HG02588 (cell line): ENCODE data around the gene GGT1.
"Not testable (repeated sequence)": the region's sequence is repeated elsewhere in the genome, so short reads cannot be mapped to it uniquely, and the experiment has no call there.

ENCODE experiments used
- ATAC-seq: cut with Tn5 transposase; IDR thresholded peaks from one replicate; pipeline ENCODE4 v1.9.1; 2021; ENCODE audit warnings: mild to moderate bottlenecking, moderate library complexity; ENCODE audit not compliant: unreplicated experiment

The GGT1 gene

GRCh38 chr22:24602847-24603769 lies at the start of gene GGT1:
TSS of gene GGT1 (plus strand) at chr22:24603193. CDS start at chr22:24611082, 7,889 bp downstream.
- not testable (repeated sequence) for ATAC-seq

DNA sequence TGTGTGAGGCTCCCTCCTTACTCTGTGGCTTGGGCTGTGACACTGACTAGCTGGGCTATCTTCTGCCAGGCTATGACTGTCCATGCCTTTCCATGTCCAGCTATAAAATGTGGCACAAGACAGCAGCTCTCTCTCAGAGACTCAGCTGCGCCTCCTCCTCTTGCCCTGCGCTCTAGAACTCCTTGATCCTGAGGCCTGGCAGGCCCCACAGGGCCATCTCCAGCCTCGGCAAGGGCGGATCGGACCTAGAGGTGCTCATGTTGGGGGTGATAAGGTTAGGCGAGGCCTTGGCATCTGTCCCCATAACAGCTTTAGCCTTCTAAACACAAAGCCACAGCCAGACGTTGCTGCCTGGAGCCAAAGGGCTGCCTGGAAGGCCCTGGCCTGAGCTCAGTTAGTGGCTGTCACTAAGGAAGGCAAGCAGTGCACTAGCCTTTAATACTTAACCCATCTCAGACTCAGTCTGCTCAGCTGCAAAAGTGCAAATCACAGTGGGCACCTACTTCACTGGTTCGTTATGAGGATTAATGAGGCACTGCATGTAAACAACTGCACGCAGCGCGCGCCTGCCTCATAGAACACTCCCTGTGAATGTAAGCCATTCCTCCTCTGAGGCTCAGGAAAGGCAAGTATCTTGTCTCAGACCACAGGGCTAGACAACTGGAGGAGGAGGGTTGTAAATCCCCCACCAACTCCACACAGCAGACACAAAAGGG lies 49.2 kb upstream of the GGT1 start:
- ATAC-seq: no peak

DNA sequence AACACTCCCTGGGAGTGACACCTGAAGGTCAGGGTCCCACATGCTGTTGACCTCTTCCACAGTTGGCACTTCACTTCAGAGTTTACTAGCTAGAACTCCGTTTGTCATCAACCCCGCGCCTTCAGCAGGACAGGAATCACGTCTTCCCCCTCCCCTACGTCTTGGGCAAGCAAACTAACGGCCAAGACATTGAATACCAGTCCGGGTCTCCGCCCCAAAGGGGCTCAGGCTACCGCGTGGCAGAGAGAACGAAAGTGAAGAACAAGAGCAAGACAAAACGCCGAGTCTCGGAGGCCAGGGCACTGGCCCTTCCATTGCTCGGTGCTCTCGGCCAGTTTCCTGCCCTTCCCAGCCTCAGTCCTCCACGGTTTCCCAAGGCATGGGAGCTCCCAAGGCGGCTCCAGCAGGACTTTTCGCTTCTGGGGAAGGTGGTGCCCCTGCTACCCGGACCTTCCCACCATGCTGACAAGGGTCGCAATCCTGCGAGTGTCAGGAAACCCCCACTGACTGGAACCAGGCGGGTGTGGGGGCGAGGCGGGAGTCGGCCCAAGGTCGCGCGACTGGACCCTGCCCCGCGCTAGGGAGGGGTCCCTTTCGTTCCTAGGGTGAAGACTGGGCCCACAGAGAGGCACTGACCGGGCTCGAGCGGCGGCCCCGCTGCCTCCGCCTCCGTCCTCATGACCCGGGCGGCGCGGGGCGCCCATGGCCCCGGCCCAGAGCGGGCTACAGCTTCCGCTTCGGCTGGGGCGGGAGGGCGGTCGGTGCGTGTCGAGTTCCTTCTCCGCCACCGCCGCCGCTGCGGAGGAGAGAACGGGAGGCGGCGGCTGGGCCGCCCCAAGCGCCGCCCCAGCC lies 48.5 kb upstream of the GGT1 start, which contains the start of gene GUCD1:
Gene GUCD1, minus strand, starts transcription at position 826 of the 852 bp plus-strand sequence. Its CDS starts 147 bp downstream, at position 679.
- ATAC-seq: no peak

GRCh38 chr22:24555165-24556039 lies 47.6 kb upstream of the GGT1 start, which contains the start of gene SNRPD3:
TSS of gene SNRPD3 (plus strand) at chr22:24555999. CDS start at chr22:24557675, 1,676 bp downstream.
- ATAC-seq: peak; percentile 73

GRCh38 chr22:24559471-24559870 lies 43.5 kb upstream of the GGT1 start:
- no peak for ATAC-seq

- ATAC-seq: no peak
Observed at GRCh38 chr22:24563246-24563645, 39.7 kb upstream of the GGT1 start.

DNA sequence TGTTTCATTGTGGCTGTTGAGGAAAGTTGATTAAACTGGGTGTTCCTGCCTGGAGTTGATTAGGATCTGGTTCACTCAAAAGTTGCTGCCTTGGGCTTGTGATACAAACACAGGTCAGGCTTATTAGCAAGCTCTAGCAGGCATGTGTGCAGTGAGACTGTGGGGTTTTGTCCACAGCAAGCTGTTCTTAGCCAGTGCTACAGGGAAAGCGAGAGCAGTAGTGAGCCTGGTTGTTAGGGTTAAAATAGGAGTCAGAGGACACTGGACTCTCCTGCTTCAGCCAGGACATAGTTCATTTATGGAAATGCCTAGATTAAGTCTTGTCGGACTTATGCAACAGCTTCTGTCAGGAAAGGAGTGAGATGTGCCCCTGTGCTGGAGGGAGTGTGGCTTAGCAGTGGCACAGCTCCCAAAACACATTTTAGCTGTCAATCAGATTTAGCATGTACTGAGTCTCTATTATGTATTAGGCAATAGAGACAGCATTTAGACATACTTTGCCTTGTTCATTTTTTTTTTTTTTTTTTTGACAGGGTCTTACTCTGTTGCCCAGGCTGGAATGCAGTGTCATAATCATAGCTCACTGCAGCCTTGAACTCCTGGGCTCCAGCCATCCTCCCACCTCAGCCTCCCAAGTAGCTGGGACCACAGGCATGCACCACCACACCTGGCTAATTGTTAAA lies 38.5 kb upstream of the GGT1 start:
- ATAC-seq: no peak

DNA sequence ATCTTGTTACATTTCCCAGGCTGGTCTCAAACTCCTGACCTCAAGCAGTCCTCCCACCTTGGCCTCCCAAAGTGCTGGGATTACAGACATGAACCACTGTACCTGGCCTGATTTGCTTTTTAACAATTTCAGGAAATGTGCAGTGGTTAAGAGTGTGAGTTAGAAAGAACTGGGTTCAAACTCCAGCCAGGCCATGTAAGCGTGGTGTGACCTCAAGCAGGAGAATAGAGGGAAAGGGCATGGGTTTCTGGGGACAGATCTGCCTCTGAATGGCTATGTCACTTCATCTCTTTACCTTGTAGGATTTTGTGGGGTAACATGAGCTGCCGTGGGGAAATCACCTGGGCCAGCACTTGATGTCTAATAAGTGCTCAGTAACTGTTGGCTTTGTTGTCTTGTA lies 37.9 kb upstream of the GGT1 start:
- ATAC-seq: no peak

DNA sequence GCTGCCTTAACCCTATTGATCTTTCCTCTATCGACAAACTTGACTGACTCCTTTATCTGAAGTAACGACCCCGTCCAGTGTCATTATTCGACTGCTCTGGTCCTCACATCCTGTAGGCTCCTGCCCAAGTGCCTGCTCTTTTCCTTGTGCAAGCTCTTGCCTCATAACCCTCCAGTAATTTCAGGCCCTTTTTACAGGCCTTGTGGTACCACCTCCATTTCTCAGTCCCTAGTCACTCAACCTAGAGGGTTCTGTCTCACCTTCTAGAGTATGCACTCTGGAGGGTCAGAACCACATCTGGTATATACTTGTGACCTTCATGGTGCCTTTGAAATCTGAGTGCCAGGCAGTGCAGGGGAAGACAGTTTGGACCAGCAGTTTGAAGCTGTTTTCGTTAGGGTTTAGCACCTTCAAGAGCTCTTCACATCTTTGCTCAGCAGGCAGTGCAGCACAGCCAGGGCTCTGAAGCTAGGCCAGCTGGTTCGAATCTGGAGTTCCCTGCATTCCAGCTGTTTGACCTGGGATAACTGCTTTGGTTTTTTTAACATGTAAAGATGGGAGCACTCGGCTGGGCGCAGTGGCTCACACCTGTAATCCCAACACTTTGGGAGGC lies 36.0 kb upstream of the GGT1 start:
- no peak for ATAC-seq

DNA sequence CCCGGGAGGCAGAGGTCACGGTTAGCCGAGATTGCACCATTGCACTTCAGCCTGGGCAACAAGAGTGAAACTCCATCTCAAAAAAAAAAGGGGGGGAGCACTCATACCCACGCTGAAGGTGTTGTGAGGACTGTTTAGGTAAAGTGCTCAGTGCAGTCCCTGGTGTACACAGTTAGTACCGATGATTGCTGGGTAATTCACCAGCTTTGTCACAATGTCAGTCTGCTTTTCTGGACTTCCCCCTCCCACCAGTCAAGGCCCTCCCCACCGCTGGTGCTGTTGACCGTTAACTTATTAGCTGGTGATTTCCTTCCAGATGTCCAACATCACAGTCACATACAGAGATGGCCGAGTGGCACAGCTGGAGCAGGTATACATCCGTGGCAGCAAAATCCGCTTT lies 35.3 kb upstream of the GGT1 start:
- peak; percentile 50 for ATAC-seq

GRCh38 chr22:24571266-24571665 lies 31.7 kb upstream of the GGT1 start:
- no peak for ATAC-seq

DNA sequence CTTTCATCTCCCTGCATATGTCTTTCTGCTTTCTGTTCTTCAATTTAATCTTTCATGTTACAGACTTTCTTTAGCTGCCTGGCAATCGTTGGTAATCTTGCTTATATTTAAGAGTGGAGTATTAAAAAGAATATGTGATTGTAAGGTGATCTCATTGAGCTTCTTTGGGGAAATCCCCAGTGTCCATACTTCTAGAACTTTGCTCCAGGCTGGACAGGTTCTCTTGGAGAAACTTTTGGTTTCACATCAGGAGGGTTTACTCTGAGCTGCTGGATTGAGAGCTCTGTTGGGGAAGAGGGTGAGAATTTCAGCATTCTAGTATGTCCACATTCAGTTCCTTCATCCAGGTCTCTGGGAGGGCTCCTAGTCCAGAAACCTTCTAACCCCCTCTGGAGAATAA lies 26.2 kb upstream of the GGT1 start:
- ATAC-seq: no peak

DNA sequence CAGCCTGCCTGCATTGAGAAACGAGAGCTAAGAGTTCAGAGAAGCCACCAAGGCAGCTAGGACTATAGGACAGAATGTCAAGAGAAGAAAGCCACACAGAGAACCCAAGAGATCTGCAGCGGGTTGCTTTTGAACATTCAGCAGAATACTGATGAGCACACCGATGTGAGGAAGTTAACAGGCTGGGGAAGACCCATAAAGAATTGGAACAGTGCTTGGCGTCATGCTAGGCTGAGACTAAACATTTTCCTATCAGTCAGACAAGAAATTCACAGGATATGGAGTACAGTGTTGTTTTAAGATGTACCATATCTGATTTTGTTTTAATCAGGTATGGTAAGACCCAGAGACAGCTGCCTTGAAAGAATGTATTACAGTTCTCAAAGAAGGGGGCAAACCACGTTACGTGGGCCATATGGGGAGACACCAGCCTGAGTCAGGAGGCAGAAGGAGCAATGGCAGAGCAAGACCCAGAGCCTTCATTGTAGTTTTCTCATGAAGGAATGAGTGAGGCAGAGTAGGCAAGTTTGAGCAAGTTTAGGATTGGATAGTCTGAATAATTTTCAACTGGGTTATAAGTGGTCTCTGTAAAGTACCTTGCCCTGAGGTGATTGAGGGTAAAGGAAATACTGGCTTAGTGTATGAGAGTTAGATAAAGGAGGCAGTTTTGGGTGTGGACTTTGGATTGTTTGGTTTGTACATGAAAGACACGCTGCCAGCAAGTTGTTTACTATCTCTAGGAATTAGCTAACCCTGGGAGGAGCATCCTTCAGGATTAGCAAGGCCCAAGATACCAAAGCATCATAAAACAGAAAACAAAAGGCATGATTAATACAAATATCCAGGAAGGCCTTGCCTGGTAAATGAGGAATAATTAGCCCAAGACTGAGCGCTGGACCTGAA lies 24.4 kb upstream of the GGT1 start:
- ATAC-seq: no peak

DNA sequence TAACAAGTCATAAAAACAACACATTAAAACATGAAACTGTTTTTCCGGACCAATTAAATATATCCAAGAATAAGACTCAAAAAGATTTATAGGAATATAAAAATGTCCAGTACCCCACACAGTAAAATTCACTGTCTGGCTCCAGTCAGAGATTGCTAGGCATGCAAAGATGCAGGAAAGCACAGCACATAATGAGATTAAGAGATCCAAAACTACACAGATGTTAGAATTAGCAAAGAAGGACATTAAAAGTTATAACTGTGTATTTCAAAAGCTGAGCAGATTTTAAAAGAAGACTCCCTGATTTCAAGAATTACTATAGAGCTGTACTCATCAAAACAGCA lies 23.8 kb upstream of the GGT1 start:
- ATAC-seq: no peak

- no peak for ATAC-seq
Observed at GRCh38 chr22:24580276-24580675, 22.7 kb upstream of the GGT1 start.

GRCh38 chr22:24582056-24582814 lies 20.8 kb upstream of the GGT1 start:
- ATAC-seq: no peak
